Neuronal stem cell (in vitro differentiated cells): ENCODE data around the gene ASH1L.
"Not testable (repeated sequence)": the region's sequence is repeated elsewhere in the genome, so short reads cannot be mapped to it uniquely, and the experiment has no call there.

Experiments used
- DNase-seq: peaks from one replicate; pipeline ENCODE4 v3.0.0-alpha.2; 2013; ENCODE audit warnings: low spot score
- H2AFZ ChIP-seq: one replicate; pipeline ENCODE4 v1.6.1; 2013; ENCODE audit warnings: mild to moderate bottlenecking, low read length, inconsistent platforms
- H2AK5ac ChIP-seq: 2 replicates; pipeline ENCODE4 v1.6.1; 2013; ENCODE audit warnings: low read depth, mild to moderate bottlenecking, inconsistent platforms, low read length, moderate library complexity, mixed read lengths
- H2BK120ac ChIP-seq: 2 replicates; pipeline ENCODE4 v1.6.1; 2013; ENCODE audit warnings: low read depth, mild to moderate bottlenecking, inconsistent platforms, low read length, moderate library complexity, mixed read lengths
- H2BK12ac ChIP-seq: one replicate; pipeline ENCODE4 v1.6.1; 2013; ENCODE audit warnings: low read length, inconsistent platforms
- H2BK15ac ChIP-seq: 2 replicates; pipeline ENCODE4 v1.6.1; 2013; ENCODE audit warnings: mild to moderate bottlenecking, low read length, inconsistent platforms, mixed read lengths
- H2BK5ac ChIP-seq: one replicate; pipeline ENCODE4 v1.6.1; 2013; ENCODE audit warnings: inconsistent platforms, mild to moderate bottlenecking, low read length, moderate library complexity
- H3K14ac ChIP-seq: one replicate; pipeline ENCODE4 v1.6.1; 2013; ENCODE audit warnings: low read length, inconsistent platforms
- H3K18ac ChIP-seq: 2 replicates; pipeline ENCODE4 v1.6.1; 2013; ENCODE audit warnings: low read length, inconsistent platforms
- H3K23ac ChIP-seq: 2 replicates; pipeline ENCODE4 v1.6.1; 2013; ENCODE audit warnings: low read depth, mild to moderate bottlenecking, mixed read lengths, low read length, inconsistent platforms; ENCODE audit not compliant: poor library complexity
- H3K27ac ChIP-seq: replicated peaks from 3 replicates; pipeline ENCODE4 v1.5.1; 2013; ENCODE audit warnings: low read length, inconsistent platforms
- H3K27me3 ChIP-seq, 3 experiments: 2 replicates each; pipeline ENCODE4 v1.6.1; 2013; ENCODE audit warnings: low read length in 3 of 3, mild to moderate bottlenecking in 2 of 3, inconsistent platforms in 1 of 3, low read depth in 1 of 3, mixed read lengths in 1 of 3, moderate library complexity in 1 of 3; ENCODE audit not compliant: control insufficient read depth in 3 of 3, insufficient read depth in 3 of 3
- H3K36me3 ChIP-seq, 2 donors: replicated peaks in 1 of 2; 2 replicates each; pipeline ENCODE4 v1.6.1; 2013; ENCODE audit warnings: low read length in 2 of 2; ENCODE audit not compliant: control insufficient read depth in 2 of 2, insufficient read depth in 2 of 2
- H3K4ac ChIP-seq: 2 replicates; pipeline ENCODE4 v1.6.1; 2013; ENCODE audit warnings: inconsistent platforms, mild to moderate bottlenecking, low read length, moderate library complexity
- H3K4me1 ChIP-seq, 2 donors: 1 replicate in 1 of 2; 2 replicates in 1 of 2; pipeline ENCODE4 v1.6.1; 2013; ENCODE audit warnings: low read length in 2 of 2, low read depth in 1 of 2; ENCODE audit not compliant: control insufficient read depth in 2 of 2, insufficient read depth in 1 of 2
- H3K4me2 ChIP-seq: one replicate; pipeline ENCODE4 v1.6.1; 2013; ENCODE audit warnings: mild to moderate bottlenecking, low read length, inconsistent platforms; ENCODE audit not compliant: insufficient read depth, poor library complexity, severe bottlenecking
- H3K4me3 ChIP-seq, 2 donors: 2 replicates each; pipeline ENCODE4 v1.5.1; 2013; ENCODE audit warnings: low read length in 2 of 2, mild to moderate bottlenecking in 2 of 2, inconsistent platforms in 1 of 2, moderate library complexity in 1 of 2
- H3K79me1 ChIP-seq: one replicate; pipeline ENCODE4 v1.6.1; 2013; ENCODE audit warnings: low read depth, mild to moderate bottlenecking, inconsistent platforms, low read length, moderate library complexity
- H3K9ac ChIP-seq: one replicate; pipeline ENCODE4 v1.6.1; 2013; ENCODE audit warnings: mild to moderate bottlenecking, low read depth, low read length, inconsistent platforms; ENCODE audit not compliant: poor library complexity
- H3K9me3 ChIP-seq, 2 donors: replicated peaks in 1 of 2; 2 replicates each; pipeline versions ENCODE3 to v1.6.1; 2013; ENCODE audit warnings: low read length in 2 of 2, mild to moderate bottlenecking in 2 of 2, inconsistent platforms in 1 of 2, low read depth in 1 of 2, mixed read lengths in 1 of 2, moderate library complexity in 1 of 2; ENCODE audit not compliant: control insufficient read depth in 2 of 2, insufficient read depth in 1 of 2
- H4K8ac ChIP-seq: one replicate; pipeline ENCODE4 v1.6.1; 2013; ENCODE audit warnings: low read depth, mild to moderate bottlenecking, inconsistent platforms, low read length, moderate library complexity
- H4K91ac ChIP-seq: one replicate; pipeline ENCODE4 v1.6.1; 2013; ENCODE audit warnings: low read length, low read depth, mild to moderate bottlenecking, inconsistent platforms; ENCODE audit not compliant: poor library complexity
- WGBS, 2 donors: extraction: QIAGEN DNeasy Blood & Tissue Kit; methylation state at CpG; one replicate each; pipeline ENCODE4 v1.1.7; 2013; ENCODE audit warnings: missing lambda C conversion rate in 2 of 2, mixed read lengths in 1 of 2; ENCODE audit not compliant: insufficient read length in 2 of 2, insufficient replicate concordance in 1 of 2; ENCODE audit errors: extremely low coverage in 2 of 2; 5-methylcytosine and 5-hydroxymethylcytosine counted together

Gene ASH1L

DNA sequence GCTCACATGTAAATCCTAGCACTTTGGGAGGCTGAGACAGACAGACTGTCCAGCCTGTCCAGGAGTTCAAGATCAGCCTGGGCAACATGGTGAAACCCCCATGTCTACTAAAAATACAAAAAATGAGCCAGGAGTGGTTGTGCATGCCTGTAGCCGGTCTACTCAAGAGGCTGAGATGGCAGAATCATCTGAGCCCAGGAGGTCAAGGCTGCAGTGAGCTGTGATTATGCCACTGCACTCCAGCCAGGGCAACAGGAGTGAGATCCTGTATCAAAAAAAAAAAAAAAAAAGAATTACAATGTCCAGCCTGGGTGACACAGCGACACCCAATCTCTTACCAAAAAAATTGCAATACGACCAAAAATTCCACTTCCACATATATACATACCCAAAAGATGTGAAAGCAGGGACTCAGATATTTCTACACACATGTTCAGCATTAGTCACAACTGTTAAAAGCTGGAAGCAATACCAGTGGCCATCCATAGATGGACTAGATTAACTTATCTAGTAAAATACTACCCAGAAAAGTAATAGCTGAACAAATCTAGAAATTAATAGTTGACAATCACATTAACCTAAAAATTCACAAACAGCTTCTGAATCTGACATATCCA is 49.2 kb downstream of the ASH1L start:
- Histone ChIP-seq H3K23ac (no peak overlapping the region), H3K4me1 (no peaks in the 10 kb centered on the region), H3K27ac (no peak overlapping the region), H2BK12ac (no peak overlapping the region), H3K9ac (no peak overlapping the region), H3K36me3 (peaks cover 0 to 30% of the 10 kb centered on the region in 2 donors), H3K18ac (no peak overlapping the region), H2AK5ac (no peak overlapping the region), H3K4me3 (no peak overlapping the region), H3K9me3 (peaks cover 0 to 5% of the 10 kb centered on the region in 2 donors), H3K27me3 (no peaks in the 10 kb centered on the region), H2BK15ac (no peak overlapping the region), H2AFZ (no peak overlapping the region), H4K8ac (no peak overlapping the region), H2BK5ac (no peak overlapping the region), H3K79me1 (peaks cover 8% of the 10 kb centered on the region), H3K14ac (no peak overlapping the region), H3K4me2 (no peak overlapping the region), H4K91ac (no peak overlapping the region), H2BK120ac (no peak overlapping the region), H3K4ac (no peak overlapping the region)
- WGBS, 2 donors, result no CpG with 5 or more reads among the region's 3 CpGs
- no peak for DNase-seq

GRCh38 chr1:155511385-155511784 is 51.2 kb downstream of the ASH1L start:
- H3K79me1 ChIP-seq, H3K14ac ChIP-seq, H3K4me2 ChIP-seq, H4K8ac ChIP-seq, DNase-seq, H2BK15ac ChIP-seq, H3K4me3 ChIP-seq, H2BK5ac ChIP-seq, H3K23ac ChIP-seq, H2BK12ac ChIP-seq, H2AFZ ChIP-seq, H2AK5ac ChIP-seq, H3K27ac ChIP-seq, H3K9me3 ChIP-seq, H3K4me1 ChIP-seq, H3K9ac ChIP-seq, H4K91ac ChIP-seq, H3K27me3 ChIP-seq, H3K18ac ChIP-seq, H3K4ac ChIP-seq, H2BK120ac ChIP-seq: not testable (repeated sequence)
- WGBS, 2 donors, result no CpG with 5 or more reads among the region's 6 CpGs
- H3K36me3 ChIP-seq, result peaks cover 0 to 29% of the 10 kb centered on the region in 2 donors

GRCh38 chr1:155509064-155509463 is 53.5 kb downstream of the ASH1L start:
- H3K23ac ChIP-seq, result no peak overlapping the region
- no peak overlapping the region for H3K4ac ChIP-seq
- no peak overlapping the region for H3K27ac ChIP-seq
- H3K79me1 ChIP-seq, result peaks cover 6% of the 10 kb centered on the region
- no peak overlapping the region for H2BK120ac ChIP-seq
- H3K4me1 ChIP-seq, result no peaks in the 10 kb centered on the region
- H4K8ac ChIP-seq, result no peak overlapping the region
- H3K27me3 ChIP-seq, result no peaks in the 10 kb centered on the region
- H3K14ac ChIP-seq, result no peak overlapping the region
- H2AFZ ChIP-seq, result no peak overlapping the region
- H3K9me3 ChIP-seq, result no peaks in the 10 kb centered on the region
- H3K9ac ChIP-seq, result no peak overlapping the region
- WGBS, 2 donors, result no CpG with 5 or more reads among the region's 2 CpGs
- H3K4me2 ChIP-seq, result no peak overlapping the region
- no peak overlapping the region for H3K18ac ChIP-seq
- H2BK5ac ChIP-seq, result no peak overlapping the region
- H3K36me3 ChIP-seq, result peaks cover 0 to 29% of the 10 kb centered on the region in 2 donors
- H2BK15ac ChIP-seq, result no peak overlapping the region
- H4K91ac ChIP-seq, result no peak overlapping the region
- no peak overlapping the region for H2AK5ac ChIP-seq
- no peak overlapping the region for H3K4me3 ChIP-seq
- no peak for DNase-seq
- H2BK12ac ChIP-seq, result no peak overlapping the region

DNA sequence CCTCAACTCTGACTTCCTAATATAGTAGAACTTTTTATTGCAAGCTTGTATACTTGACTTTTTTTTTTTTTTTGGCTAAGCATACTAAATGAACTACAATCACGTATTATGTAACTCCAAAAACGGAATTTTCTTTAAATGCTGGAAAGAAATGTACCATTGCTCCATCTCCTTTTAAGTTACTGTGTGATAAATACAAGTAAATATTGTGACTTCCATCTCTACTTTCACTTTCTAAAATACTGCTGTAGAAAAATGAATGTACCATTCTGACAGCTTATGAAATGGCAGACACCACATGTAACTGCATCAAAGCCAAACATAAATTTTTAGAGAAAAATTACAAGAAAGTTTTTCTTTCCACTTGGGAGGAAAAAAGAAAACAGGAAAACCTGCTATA is 54.7 kb downstream of the ASH1L start:
- no peak for DNase-seq
- WGBS, 2 donors, result no CpG with 5 or more reads among the region's 2 CpGs
- H3K14ac ChIP-seq, result no peak overlapping the region
- no peaks in the 10 kb centered on the region for H3K27me3 ChIP-seq
- H2BK120ac ChIP-seq, result no peak overlapping the region
- H2AFZ ChIP-seq, result no peak overlapping the region
- H3K36me3 ChIP-seq, result peaks cover 0 to 22% of the 10 kb centered on the region in 2 donors
- no peak overlapping the region for H4K91ac ChIP-seq
- peaks cover 7% of the 10 kb centered on the region for H3K79me1 ChIP-seq
- H3K9me3 ChIP-seq, result no peaks in the 10 kb centered on the region
- no peak overlapping the region for H2BK12ac ChIP-seq
- H3K4me2 ChIP-seq, result no peak overlapping the region
- H3K4me3 ChIP-seq, result no peak overlapping the region
- H2BK15ac ChIP-seq, result no peak overlapping the region
- H4K8ac ChIP-seq, result no peak overlapping the region
- H3K27ac ChIP-seq, result no peak overlapping the region
- no peak overlapping the region for H2AK5ac ChIP-seq
- no peak overlapping the region for H3K4ac ChIP-seq
- H3K9ac ChIP-seq, result no peak overlapping the region
- H2BK5ac ChIP-seq, result no peak overlapping the region
- H3K4me1 ChIP-seq, result no peaks in the 10 kb centered on the region
- no peak overlapping the region for H3K23ac ChIP-seq
- H3K18ac ChIP-seq, result no peak overlapping the region
